Fibroblast of mammary gland (primary cell): ENCODE data around the gene RPL32.
A peak's percentile ranks its signal among the peaks of the same experiment; 100 is the strongest.

ENCODE experiments used
- DNase-seq: peaks from one replicate; pipeline ENCODE4 v3.0.0-alpha.2; 2010; ENCODE audit warnings: low read depth
- H3K4me3 ChIP-seq: 2 replicates; pipeline ENCODE4 v1.5.1; 2011; ENCODE audit warnings: low read depth, mild to moderate bottlenecking, low read length, moderate library complexity; ENCODE audit not compliant: control insufficient read depth
- TF ChIP-seq, protein P1 (sequence below): conservative IDR thresholded peaks from 2 replicates; pipeline ENCODE4 v1.5.1; 2011; ENCODE audit warnings: low read depth, low read length, inconsistent platforms; ENCODE audit not compliant: control insufficient read depth, insufficient read depth

The RPL32 gene

GRCh38 chr3:12831301-12831866, 10.0 kb downstream of the RPL32 start:
- H3K4me3 ChIP-seq, result no peak overlapping the region
- TF ChIP-seq, protein P1, sequence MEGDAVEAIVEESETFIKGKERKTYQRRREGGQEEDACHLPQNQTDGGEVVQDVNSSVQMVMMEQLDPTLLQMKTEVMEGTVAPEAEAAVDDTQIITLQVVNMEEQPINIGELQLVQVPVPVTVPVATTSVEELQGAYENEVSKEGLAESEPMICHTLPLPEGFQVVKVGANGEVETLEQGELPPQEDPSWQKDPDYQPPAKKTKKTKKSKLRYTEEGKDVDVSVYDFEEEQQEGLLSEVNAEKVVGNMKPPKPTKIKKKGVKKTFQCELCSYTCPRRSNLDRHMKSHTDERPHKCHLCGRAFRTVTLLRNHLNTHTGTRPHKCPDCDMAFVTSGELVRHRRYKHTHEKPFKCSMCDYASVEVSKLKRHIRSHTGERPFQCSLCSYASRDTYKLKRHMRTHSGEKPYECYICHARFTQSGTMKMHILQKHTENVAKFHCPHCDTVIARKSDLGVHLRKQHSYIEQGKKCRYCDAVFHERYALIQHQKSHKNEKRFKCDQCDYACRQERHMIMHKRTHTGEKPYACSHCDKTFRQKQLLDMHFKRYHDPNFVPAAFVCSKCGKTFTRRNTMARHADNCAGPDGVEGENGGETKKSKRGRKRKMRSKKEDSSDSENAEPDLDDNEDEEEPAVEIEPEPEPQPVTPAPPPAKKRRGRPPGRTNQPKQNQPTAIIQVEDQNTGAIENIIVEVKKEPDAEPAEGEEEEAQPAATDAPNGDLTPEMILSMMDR, result no peak
- no peak for DNase-seq

DNA sequence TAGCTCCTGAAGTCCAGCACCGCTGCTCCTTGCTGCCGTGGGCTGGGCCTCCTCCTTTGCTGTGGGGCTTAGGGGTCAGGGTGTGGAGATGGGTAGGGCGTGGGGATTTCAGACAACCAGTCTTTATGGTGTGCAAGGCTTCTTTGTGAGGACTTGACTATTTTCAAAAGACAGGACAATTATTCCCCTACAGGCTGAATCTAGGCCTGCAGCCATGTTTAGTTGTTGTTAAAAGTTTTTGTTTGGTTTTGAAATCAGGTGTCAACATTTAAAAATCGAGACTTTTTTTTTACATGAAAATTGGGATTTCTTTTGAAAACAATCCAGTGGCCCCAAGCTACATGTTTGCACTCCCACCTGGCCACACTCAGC, 10.6 kb downstream of the RPL32 start:
- no peak overlapping the region for H3K4me3 ChIP-seq
- DNase-seq, result no peak
- TF ChIP-seq, protein P1, result peak; percentile 25

DNA sequence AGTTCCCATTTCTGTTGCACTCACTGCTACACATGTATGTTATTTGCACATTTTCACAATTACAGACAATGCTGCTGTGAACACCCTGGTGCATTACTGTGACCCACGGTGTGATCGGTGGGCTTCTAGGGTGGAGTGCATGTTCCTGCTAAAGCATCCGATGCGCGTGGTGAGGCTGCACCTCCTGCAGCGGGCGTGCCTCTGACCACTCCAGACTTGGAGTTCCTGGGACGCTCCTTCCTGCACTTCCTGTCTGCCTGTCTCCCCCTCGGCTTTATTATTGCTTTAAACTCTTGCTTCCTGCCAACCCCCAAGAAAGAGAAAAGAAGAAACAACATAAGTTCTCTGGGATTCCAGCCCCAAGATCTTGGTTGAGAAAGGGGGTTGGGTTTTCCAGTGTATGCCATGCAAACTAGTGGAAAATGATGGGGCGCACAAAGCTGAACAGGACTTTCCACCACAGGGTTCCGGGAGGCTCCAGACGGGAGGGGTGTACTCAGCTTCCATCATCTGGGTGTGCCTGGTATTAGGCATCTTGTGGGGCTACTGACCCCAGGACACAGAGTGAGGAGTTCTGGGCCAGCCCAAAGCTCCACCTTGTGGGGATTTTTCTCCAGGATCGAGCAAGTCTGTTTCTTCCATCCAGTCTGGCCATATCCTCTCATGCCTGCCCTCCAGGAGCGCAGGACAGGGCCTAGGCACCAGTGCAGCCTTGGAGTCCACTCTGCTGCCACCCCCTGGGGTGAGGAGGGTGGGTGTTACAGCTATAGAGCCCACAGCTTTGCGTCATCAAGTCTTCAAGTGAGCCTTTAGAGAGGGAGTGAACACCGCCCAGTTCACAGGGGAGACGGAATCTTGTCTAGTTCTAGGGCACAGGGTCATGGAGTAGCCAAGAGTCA, 11.2 kb downstream of the RPL32 start:
- DNase-seq, result no peak

DNA sequence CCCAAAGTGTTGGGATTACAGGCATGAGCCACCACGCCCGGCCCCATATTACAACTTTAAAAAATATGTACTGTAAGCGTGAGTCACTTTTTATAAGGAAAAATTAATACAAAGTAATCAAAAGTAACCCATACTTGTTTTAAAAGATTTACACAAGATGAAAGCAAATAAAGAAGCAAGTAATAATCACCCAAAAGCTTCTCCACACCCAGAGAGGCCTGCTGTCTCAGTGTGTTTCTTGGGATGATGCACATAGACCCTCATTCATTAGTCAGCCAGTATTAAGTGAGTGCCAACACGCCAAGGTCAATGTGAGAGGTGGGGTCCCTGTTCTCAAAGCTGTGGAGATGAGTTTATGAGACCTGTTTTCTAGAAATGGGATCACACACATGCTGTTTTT, 12.0 kb downstream of the RPL32 start:
- no peak overlapping the region for H3K4me3 ChIP-seq
- DNase-seq, result no peak
- TF ChIP-seq, protein P1, result no peak

More for the DNA sequence above, 11.2 kb downstream of the RPL32 start:
- TF ChIP-seq, protein P1, result peak; percentile 20
- no peak overlapping the region for H3K4me3 ChIP-seq

DNA sequence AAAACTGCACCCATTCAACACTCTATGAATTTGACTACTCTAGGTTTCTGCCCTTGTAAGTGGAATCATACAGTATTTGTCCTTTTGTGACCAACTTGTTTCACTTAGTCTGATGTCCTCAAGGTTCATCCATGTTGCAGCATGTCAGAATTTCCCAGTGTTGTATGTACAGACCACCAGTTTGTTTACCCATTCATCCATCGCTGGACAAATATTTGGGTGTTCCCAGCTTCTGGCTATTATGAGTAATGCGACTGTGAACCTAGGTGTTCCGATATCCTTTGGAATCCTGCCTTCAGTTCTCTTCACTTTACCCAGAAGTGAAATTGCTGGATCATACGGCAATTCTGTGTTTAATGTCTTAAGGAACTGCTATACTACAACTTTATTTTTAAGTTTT, 12.6 kb downstream of the RPL32 start:
- TF ChIP-seq, protein P1, result no peak
- DNase-seq, result no peak
- H3K4me3 ChIP-seq, result no peak overlapping the region

- TF ChIP-seq, protein P1, result no peak
- no peak overlapping the region for H3K4me3 ChIP-seq
- no peak for DNase-seq
These were observed 16.2 kb downstream of the RPL32 start for GRCh38 chr3:12825156-12825555.
